ENCODE data around the gene BARX2. TPM values are rescaled to one million over a fixed set of nuclear protein-coding genes. Genes with fewer than 3 reads are reported as not detected.

The BARX2 gene
- total and polyA plus RNA-seq, 2 of the 4 experiments (the other 2 are of a cell fraction) = not detected

DNA sequence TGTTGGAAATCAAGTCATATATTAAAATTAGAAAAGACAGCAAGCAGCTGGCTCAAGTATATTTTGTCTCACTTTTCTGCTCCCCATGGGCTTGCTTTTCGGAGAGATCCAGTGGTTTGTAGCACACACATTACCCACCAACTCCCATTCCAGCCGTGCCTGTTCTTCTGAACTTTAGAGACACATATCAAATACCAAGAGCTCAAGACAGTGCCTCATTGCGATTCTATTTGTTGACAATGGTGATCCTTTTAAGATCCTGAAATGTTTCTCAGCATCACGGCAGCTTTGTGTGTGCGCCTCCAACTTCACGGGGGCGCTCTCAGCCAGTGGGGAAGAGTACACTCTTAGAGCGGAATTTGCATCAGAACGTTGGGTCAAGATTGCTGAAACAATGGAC lies 52.9 kb downstream of the BARX2 start:
- H4K8ac ChIP-seq (ENCODE audit: low read depth in 2 of 2, low read length in 2 of 2) = no peak overlapping the region
- H3K18ac ChIP-seq (ENCODE audit: low read depth, low read length) = no peak overlapping the region
- H3K9ac ChIP-seq (ENCODE audit: low read depth, low read length) = no peak overlapping the region
- BruUV-seq (replicated peaks) = no TSS peak
- TF ChIP-seq MAFK (IDR thresholded peaks at IDR 0.05; ENCODE audit: low read depth, low read length) = no peak
- TF ChIP-seq MXI1 (IDR thresholded peaks at IDR 0.05; ENCODE audit: borderline replicate concordance, low read depth, low read length) = no peak
- no peak for TF ChIP-seq RFX5 (IDR thresholded peaks at IDR 0.05; ENCODE audit: low read depth, low read length)
- TF ChIP-seq POLR2A (IDR thresholded peaks at IDR 0.05; ENCODE audit: low read depth, low read length) = no peak
- no peak for TF ChIP-seq RCOR1 (IDR thresholded peaks at IDR 0.05; ENCODE audit: insufficient replicate concordance, low read length)
- TF ChIP-seq CEBPB (IDR thresholded peaks at IDR 0.05; ENCODE audit: low read depth, low read length) = no peak
- TF ChIP-seq BHLHE40 (IDR thresholded peaks at IDR 0.05; ENCODE audit: low read depth, low read length) = no peak
- no peak for TF ChIP-seq FOS (IDR thresholded peaks at IDR 0.05; ENCODE audit: low read depth, low read length)
- TF ChIP-seq, protein P1, sequence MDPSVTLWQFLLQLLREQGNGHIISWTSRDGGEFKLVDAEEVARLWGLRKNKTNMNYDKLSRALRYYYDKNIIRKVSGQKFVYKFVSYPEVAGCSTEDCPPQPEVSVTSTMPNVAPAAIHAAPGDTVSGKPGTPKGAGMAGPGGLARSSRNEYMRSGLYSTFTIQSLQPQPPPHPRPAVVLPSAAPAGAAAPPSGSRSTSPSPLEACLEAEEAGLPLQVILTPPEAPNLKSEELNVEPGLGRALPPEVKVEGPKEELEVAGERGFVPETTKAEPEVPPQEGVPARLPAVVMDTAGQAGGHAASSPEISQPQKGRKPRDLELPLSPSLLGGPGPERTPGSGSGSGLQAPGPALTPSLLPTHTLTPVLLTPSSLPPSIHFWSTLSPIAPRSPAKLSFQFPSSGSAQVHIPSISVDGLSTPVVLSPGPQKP (IDR thresholded peaks at IDR 0.05; ENCODE audit: borderline replicate concordance, low read depth, low read length) = no peak
- no peak for TF ChIP-seq CHD1 (IDR thresholded peaks at IDR 0.05; ENCODE audit: low read depth, low read length)
- TF ChIP-seq RAD21 (IDR thresholded peaks at IDR 0.05; ENCODE audit: low read length) = no peak
- no peak for TF ChIP-seq SMC3 (IDR thresholded peaks at IDR 0.05; ENCODE audit: low read depth, low read length)
- TF ChIP-seq MAZ (IDR thresholded peaks at IDR 0.05; ENCODE audit: borderline replicate concordance, low read depth, low read length) = no peak
- TF ChIP-seq, protein P2, sequence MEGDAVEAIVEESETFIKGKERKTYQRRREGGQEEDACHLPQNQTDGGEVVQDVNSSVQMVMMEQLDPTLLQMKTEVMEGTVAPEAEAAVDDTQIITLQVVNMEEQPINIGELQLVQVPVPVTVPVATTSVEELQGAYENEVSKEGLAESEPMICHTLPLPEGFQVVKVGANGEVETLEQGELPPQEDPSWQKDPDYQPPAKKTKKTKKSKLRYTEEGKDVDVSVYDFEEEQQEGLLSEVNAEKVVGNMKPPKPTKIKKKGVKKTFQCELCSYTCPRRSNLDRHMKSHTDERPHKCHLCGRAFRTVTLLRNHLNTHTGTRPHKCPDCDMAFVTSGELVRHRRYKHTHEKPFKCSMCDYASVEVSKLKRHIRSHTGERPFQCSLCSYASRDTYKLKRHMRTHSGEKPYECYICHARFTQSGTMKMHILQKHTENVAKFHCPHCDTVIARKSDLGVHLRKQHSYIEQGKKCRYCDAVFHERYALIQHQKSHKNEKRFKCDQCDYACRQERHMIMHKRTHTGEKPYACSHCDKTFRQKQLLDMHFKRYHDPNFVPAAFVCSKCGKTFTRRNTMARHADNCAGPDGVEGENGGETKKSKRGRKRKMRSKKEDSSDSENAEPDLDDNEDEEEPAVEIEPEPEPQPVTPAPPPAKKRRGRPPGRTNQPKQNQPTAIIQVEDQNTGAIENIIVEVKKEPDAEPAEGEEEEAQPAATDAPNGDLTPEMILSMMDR (conservative IDR thresholded peaks at IDR 0.05; ENCODE audit: low read depth, low read length) = no peak
- TF ChIP-seq, protein P3, sequence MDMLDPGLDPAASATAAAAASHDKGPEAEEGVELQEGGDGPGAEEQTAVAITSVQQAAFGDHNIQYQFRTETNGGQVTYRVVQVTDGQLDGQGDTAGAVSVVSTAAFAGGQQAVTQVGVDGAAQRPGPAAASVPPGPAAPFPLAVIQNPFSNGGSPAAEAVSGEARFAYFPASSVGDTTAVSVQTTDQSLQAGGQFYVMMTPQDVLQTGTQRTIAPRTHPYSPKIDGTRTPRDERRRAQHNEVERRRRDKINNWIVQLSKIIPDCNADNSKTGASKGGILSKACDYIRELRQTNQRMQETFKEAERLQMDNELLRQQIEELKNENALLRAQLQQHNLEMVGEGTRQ (IDR thresholded peaks at IDR 0.05; ENCODE audit: low read depth, low read length) = no peak
- no peak for TF ChIP-seq NFE2L2 (IDR thresholded peaks at IDR 0.05; ENCODE audit: low read depth, low read length)
- no peak overlapping the region for H2BK15ac ChIP-seq (ENCODE audit: low read depth, low read length)
- H3K4ac ChIP-seq (ENCODE audit: low read depth, low read length) = no peak overlapping the region
- H2BK120ac ChIP-seq (ENCODE audit: low read depth, low read length) = no peak overlapping the region
- H2BK5ac ChIP-seq (ENCODE audit: low read depth, low read length, poor library complexity, severe bottlenecking) = no peak overlapping the region
- H2BK20ac ChIP-seq (ENCODE audit: low read depth, low read length) = no peak overlapping the region
- H2AFZ ChIP-seq (replicated peaks; ENCODE audit: low read length, poor library complexity) = no peak overlapping the region
- intact Hi-C loops (cut with micrococcal nuclease) = no loop called here
- no peaks in the 10 kb centered on the region for H3K27me3 ChIP-seq (ENCODE audit: control insufficient read depth, insufficient read depth, low read length)
- H2AK9ac ChIP-seq (replicated peaks; ENCODE audit: low read depth, low read length, poor library complexity) = no peak overlapping the region
- H3K4me3 ChIP-seq (ENCODE audit: insufficient read depth, low read depth, low read length) = no peak overlapping the region
- H3K4me1 ChIP-seq (ENCODE audit: control insufficient read depth, insufficient read depth, low read length) = no peaks in the 10 kb centered on the region
- ATAC-seq (ENCODE audit: low read depth) (no peak), DNase-seq (no peak)
- H4K91ac ChIP-seq (ENCODE audit: insufficient read depth, low read depth, low read length) = no peak overlapping the region
- H4K5ac ChIP-seq (ENCODE audit: low read depth, low read length) = no peak overlapping the region
- 13% methylated on average over 1 of the region's 9 CpGs; no CpG with 5 or more reads in 1 of the 2 experiments for WGBS, 2 experiments (ENCODE audit: extremely low coverage in 2 of 2, insufficient read length in 1 of 2)
- no peak overlapping the region for H2AK5ac ChIP-seq (ENCODE audit: low read depth, low read length)
- H3K9me3 ChIP-seq (ENCODE audit: control insufficient read depth, insufficient read depth, low read length) = peaks cover 4% of the 10 kb centered on the region
- in situ Hi-C loops (cut with MboI; ENCODE audit: low sequenced_read_pairs) = no loop called here
- no peak overlapping the region for H3K4me2 ChIP-seq (ENCODE audit: low read depth, low read length)
- H3K27ac ChIP-seq (ENCODE audit: insufficient read depth, low read length) = no peak overlapping the region
- dilution Hi-C loops (cut with HindIII; ENCODE audit: low sequenced_read_pairs, unreplicated experiment) = no loop called here
- H3K36me3 ChIP-seq (ENCODE audit: control insufficient read depth, insufficient read depth, low read length) = no peaks in the 10 kb centered on the region
- no peaks in the 10 kb centered on the region for H4K20me1 ChIP-seq (ENCODE audit: insufficient read depth, low read length)
- ChIA-PET POLR2A (ENCODE audit: unreplicated experiment) (no interaction called here), CTCF (no interaction called here)
- no peaks in the 10 kb centered on the region for H3K79me1 ChIP-seq (ENCODE audit: low read depth in 1 of 2, low read length in 2 of 2)
- H3K9me1 ChIP-seq (ENCODE audit: insufficient read depth, low read length) = no peaks in the 10 kb centered on the region
- H3K14ac ChIP-seq (replicated peaks; ENCODE audit: low read depth, low read length) = no peak overlapping the region
- no peak overlapping the region for H3K56ac ChIP-seq (ENCODE audit: extremely low read depth, insufficient read depth, low read length)
- H3K23ac ChIP-seq (ENCODE audit: low read depth, low read length) = no peak overlapping the region

All from IMR-90 (cell line).